ENCODE results near the gene UCK1.

- TF ChIP-seq POLR2A (IDR thresholded peaks at IDR 0.05) (no peak), CTCF (IDR thresholded peaks at IDR 0.05) (no peak)
Measured at GRCh38 chr9:131478911-131479310, 52.2 kb downstream of the UCK1 start.

All from stomach (tissue), 4 donors.